PC-9 (cell line): Measurements from ENCODE around the gene VEGFB. TPM values are rescaled to one million over a fixed set of nuclear protein-coding genes. Genes with fewer than 3 reads are reported as not detected.

Experiments
- BruUV-seq: library from RNA; stranded (reverse); fragments of 400-500 nt; replicated peaks from 2 replicates; lab custom pipeline; 2021; lab: Mats Ljungman, UMichigan
- CTCF ChIA-PET: fragments of 300-600 bp; sonication (Branson Sonifier 250); formaldehyde crosslinking; loops from one replicate; lab custom pipeline; 2022; ENCODE audit warnings: antibody characterized with exemption; lab: Charles Lee
- POLR2A ChIA-PET: fragments of 300-600 bp; sonication (Branson Sonifier 250); formaldehyde crosslinking; loops from one replicate; lab custom pipeline; 2022; ENCODE audit warnings: antibody characterized with exemption; ENCODE audit not compliant: unreplicated experiment; lab: Charles Lee
- DNase-seq, 2 experiments: peaks; one replicate each; pipeline versions ENCODE4 v3.0.0 to v3.0.0-alpha.2; 2015 to 2022; ENCODE audit warnings: mixed read lengths in 1 of 2
- H2AFZ ChIP-seq: fragments of 200-600 bp; sonication (generic); 2 replicates; pipeline ENCODE4 v1.8.1; 2017; ENCODE audit warnings: antibody characterized with exemption
- H3F3A ChIP-seq: fragments of 200-600 bp; sonication (generic); 2 replicates; pipeline ENCODE4 v1.8.1; 2017; ENCODE audit warnings: antibody characterized with exemption, mild to moderate bottlenecking, low read depth; ENCODE audit not compliant: insufficient read depth
- H3K27ac ChIP-seq: fragments of 200-600 bp; sonication (generic); 2 replicates; pipeline ENCODE4 v1.6.1; 2016; ENCODE audit warnings: mixed run types
- H3K27me3 ChIP-seq: fragments of 200-600 bp; sonication (generic); 2 replicates; pipeline ENCODE4 v1.6.1; 2016; ENCODE audit warnings: low read depth, mixed run types; ENCODE audit not compliant: insufficient read depth
- H3K36me3 ChIP-seq: fragments of 200-600 bp; sonication (generic); 2 replicates; pipeline ENCODE4 v1.6.1; 2016; ENCODE audit warnings: low read depth, mixed run types
- H3K4me1 ChIP-seq: fragments of 200-600 bp; sonication (generic); replicated peaks from 2 replicates; pipeline ENCODE4 v1.6.1; 2016; ENCODE audit warnings: mixed run types; ENCODE audit not compliant: insufficient read depth
- H3K4me2 ChIP-seq: fragments of 200-600 bp; sonication (generic); 2 replicates; pipeline ENCODE4 v1.6.1; 2017; ENCODE audit warnings: mixed run types
- H3K4me3 ChIP-seq: fragments of 200-600 bp; sonication (generic); 2 replicates; pipeline ENCODE4 v1.6.1; 2016; ENCODE audit warnings: mixed run types
- H3K79me2 ChIP-seq: fragments of 200-600 bp; sonication (generic); 2 replicates; pipeline ENCODE4 v1.6.1; 2017; ENCODE audit warnings: low read depth, mixed run types
- H3K9me2 ChIP-seq: fragments of 200-600 bp; sonication (generic); 2 replicates; pipeline ENCODE4 v1.8.1; 2017; ENCODE audit warnings: mild to moderate bottlenecking; ENCODE audit not compliant: insufficient read depth
- H3K9me3 ChIP-seq: fragments of 200-600 bp; sonication (generic); 2 replicates; pipeline ENCODE4 v1.8.1; 2016; ENCODE audit warnings: low read depth; ENCODE audit not compliant: insufficient read depth
- H4K20me1 ChIP-seq: fragments of 200-600 bp; sonication (generic); 2 replicates; pipeline ENCODE4 v1.8.1; 2017; ENCODE audit not compliant: insufficient read depth
- EZH2 ChIP-seq: fragments of 200-600 bp; sonication (generic); IDR thresholded peaks from 2 replicates; pipeline ENCODE4 v1.8.0; 2017; ENCODE audit warnings: antibody characterized with exemption, low read depth
- intact Hi-C: fragments of 100-400 bp; cut with micrococcal nuclease; formaldehyde crosslinking; loops from one replicate; pipeline ENCODE4 v1.10.0; 2022; ENCODE audit not compliant: unreplicated experiment
- total RNA-seq: library from RNA; stranded (reverse); gene quantifications from 2 replicates; pipeline ENCODE4 v1.2.3, GENCODE V29; 2021
- TF ChIP-seq, protein P1 (sequence below): fragments of 200-600 bp; sonication (generic); conservative IDR thresholded peaks from 2 replicates; pipeline ENCODE4 v1.6.1; 2017; ENCODE audit warnings: mixed run types, antibody characterized with exemption, mild to moderate bottlenecking, moderate library complexity

The VEGFB gene
- total RNA-seq, 1 experiment from 2014 or later, result 129 TPM

DNA sequence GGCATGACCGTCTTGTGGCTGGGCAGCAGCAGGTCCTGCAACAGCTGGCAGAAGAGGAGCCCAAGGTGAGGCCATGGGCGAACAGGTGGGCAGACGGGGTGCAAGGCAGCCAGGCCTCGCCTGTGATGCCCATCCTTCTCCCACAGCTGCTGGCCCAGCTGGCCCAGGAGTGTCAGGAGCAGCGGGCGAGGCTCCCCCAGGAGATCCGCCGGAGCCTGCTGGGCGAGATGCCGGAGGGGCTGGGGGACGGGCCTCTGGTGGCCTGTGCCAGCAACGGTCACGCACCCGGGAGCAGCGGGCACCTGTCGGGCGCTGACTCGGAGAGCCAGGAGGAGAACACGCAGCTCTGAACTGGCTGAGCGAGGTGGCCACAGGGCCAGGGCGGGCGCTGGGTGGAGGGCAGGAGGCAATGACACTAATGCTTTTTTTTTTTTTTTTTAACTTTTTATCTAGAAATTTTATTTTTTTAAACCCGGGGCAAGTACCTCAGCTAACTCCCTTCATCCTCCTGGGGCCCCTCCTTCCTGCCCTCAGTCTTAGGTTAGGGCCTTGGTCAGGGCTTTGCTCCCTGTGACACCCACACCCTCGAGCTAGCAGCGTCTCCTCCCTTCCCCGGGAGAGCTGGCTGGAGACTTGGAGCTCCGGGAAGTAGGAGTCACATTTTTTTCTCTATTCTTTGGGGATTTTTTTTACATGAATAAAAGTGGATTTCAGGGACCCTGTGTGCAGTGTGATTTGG lies 33.0 kb downstream of the VEGFB start:
- no peaks in the 10 kb centered on the region for H3K27me3 ChIP-seq
- TF ChIP-seq, protein P1, sequence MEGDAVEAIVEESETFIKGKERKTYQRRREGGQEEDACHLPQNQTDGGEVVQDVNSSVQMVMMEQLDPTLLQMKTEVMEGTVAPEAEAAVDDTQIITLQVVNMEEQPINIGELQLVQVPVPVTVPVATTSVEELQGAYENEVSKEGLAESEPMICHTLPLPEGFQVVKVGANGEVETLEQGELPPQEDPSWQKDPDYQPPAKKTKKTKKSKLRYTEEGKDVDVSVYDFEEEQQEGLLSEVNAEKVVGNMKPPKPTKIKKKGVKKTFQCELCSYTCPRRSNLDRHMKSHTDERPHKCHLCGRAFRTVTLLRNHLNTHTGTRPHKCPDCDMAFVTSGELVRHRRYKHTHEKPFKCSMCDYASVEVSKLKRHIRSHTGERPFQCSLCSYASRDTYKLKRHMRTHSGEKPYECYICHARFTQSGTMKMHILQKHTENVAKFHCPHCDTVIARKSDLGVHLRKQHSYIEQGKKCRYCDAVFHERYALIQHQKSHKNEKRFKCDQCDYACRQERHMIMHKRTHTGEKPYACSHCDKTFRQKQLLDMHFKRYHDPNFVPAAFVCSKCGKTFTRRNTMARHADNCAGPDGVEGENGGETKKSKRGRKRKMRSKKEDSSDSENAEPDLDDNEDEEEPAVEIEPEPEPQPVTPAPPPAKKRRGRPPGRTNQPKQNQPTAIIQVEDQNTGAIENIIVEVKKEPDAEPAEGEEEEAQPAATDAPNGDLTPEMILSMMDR, result no peak
- TF ChIP-seq EZH2, result no peak
- no TSS peak for BruUV-seq
- ChIA-PET CTCF (interaction anchor here (0.6 to 1.7 kb wide), 11 partner anchors 9 to 88 kb away, joined by 3 to 15 read pairs (median 3); no protein-coding TSS in a partner anchor), POLR2A (interaction anchor here (0.5 to 0.9 kb wide), 6 partner anchors 15 to 88 kb away, joined by 3 to 11 read pairs (median 4); no protein-coding TSS in a partner anchor)
- peak overlapping the region; percentile 91; the same call in 1 of the 2 replicates for H3K4me2 ChIP-seq
- H4K20me1 ChIP-seq, result no peaks in the 10 kb centered on the region
- no peak overlapping the region for H3K27ac ChIP-seq
- H3K79me2 ChIP-seq, result peaks cover 9% of the 10 kb centered on the region
- peaks cover 44% of the 10 kb centered on the region for H3F3A ChIP-seq
- DNase-seq, result peak; percentile 26 to 89
- no peaks in the 10 kb centered on the region for H3K9me3 ChIP-seq
- H3K9me2 ChIP-seq, result no peaks in the 10 kb centered on the region
- H3K36me3 ChIP-seq, result peaks cover 9% of the 10 kb centered on the region; the same call in 1 of the 2 replicates
- intact Hi-C loops, result no loop called here
- peaks cover 21% of the 10 kb centered on the region for H3K4me1 ChIP-seq
- H3K4me3 ChIP-seq, result no peak overlapping the region
- H2AFZ ChIP-seq, result no peak overlapping the region

DNA sequence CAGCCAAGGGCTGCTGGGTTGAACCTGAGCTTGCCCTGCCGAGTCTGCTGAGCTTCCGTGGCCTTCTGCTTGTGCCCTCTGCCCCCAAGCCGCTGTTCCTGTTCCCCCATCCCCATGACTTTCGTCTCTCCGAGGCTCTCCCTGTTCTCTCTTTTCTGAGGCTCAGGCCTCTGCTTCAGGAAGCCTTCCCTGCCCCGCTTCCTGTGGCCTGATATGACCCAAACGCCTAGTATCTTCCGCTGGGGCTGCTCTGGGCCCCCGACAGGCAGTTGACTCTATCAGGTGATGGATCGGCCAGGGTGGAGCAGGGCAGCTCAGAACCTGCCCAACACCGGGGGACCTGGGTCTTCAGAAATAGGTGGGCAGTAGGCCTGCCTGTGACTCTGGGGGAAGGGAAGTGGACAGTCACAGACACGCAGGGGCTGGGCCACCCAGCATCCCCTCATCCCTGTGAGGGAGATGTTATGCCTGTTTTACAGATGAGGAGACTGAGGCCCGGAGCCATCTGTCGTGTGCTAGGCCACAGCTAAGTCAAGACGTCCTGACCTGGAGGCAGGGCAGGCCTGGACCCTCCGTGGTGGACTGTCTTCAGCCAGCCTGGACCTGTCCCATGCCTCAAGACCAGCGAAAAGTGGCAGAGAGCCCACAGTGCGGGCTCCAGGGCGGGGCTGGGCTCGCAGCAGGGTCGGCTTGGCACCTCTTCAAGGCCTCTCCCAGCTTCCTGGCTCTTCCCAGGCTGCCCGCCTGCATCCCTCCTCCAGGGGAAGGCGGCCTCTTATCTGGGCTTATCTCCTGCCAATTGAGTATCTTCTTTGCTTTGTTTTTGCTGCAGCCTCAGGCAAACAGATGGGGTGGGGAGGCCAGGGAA lies 33.9 kb downstream of the VEGFB start:
- DNase-seq, result peak; percentile 64 to 88
- intact Hi-C loops, result no loop called here
- no TSS peak for BruUV-seq
- Histone ChIP-seq H3K27ac (peak overlapping the region; percentile 89), H4K20me1 (no peaks in the 10 kb centered on the region), H3F3A (peaks cover 49% of the 10 kb centered on the region), H3K36me3 (peaks cover 1% of the 10 kb centered on the region; the same call in 1 of the 2 replicates), H3K4me2 (peak overlapping the region; percentile 91), H2AFZ (no peak overlapping the region; the same call in 1 of the 2 replicates), H3K9me2 (no peaks in the 10 kb centered on the region), H3K4me1 (peaks cover 25% of the 10 kb centered on the region), H3K27me3 (no peaks in the 10 kb centered on the region), H3K79me2 (peaks cover 18% of the 10 kb centered on the region), H3K4me3 (peak overlapping the region; percentile 63), H3K9me3 (no peaks in the 10 kb centered on the region)
- POLR2A ChIA-PET, result interaction anchor here (0.5 to 0.6 kb wide), 2 partner anchors 52 to 654 kb away, joined by 4 to 6 read pairs; partner anchors contain the start of gene PLAAT3
- CTCF ChIA-PET, result interaction anchor here (0.6 to 1.3 kb wide), 5 partner anchors 9 to 87 kb away, joined by 3 to 14 read pairs (median 6); no protein-coding TSS in a partner anchor
- TF ChIP-seq, protein P1, result no peak
- no peak for TF ChIP-seq EZH2
